GM20000 (cell line): Measurements from ENCODE around the gene DPEP2NB.

Source experiments
- DNase-seq: peaks from one replicate; pipeline ENCODE4 v3.0.0; 2012; ENCODE audit warnings: low spot score
- TF ChIP-seq, protein P1 (sequence below): IDR thresholded peaks from 2 replicates; pipeline ENCODE4 v1.5.1; 2012; ENCODE audit warnings: mild to moderate bottlenecking, control low read depth; ENCODE audit errors: extremely low read depth, missing control alignments

Gene DPEP2NB

DNA sequence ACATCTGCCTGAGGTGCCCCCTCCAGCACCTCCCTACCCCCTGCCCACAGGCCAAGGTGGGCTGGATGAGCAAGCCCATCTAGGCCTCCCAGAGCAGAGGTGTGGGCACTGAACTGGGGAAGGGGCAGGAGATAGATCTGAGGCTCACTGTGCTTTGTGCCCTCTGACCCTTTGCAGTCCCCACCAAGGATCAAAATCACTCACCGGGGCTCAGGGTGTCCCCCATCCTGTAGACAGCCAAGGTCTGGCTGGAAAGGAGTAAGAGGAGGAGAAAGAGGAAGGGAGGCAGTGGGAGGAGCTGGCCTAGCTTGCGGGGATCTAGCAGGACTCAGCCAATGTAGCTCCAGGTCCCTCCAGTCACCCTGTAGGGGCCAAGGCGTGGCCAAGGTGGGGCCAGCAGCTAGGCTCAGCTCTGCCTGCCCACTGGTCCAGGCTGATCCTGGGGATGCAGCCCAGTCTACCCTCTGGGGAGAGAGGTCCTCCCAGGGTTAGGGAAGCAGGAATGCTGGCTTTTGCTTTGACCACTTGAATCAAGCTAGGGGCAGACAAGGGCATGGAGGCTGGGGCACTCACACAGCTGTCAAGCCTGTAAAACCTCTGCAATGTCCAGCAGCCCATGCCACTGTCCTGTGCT is 49.0 kb downstream of the DPEP2NB start:
- TF ChIP-seq, protein P1, sequence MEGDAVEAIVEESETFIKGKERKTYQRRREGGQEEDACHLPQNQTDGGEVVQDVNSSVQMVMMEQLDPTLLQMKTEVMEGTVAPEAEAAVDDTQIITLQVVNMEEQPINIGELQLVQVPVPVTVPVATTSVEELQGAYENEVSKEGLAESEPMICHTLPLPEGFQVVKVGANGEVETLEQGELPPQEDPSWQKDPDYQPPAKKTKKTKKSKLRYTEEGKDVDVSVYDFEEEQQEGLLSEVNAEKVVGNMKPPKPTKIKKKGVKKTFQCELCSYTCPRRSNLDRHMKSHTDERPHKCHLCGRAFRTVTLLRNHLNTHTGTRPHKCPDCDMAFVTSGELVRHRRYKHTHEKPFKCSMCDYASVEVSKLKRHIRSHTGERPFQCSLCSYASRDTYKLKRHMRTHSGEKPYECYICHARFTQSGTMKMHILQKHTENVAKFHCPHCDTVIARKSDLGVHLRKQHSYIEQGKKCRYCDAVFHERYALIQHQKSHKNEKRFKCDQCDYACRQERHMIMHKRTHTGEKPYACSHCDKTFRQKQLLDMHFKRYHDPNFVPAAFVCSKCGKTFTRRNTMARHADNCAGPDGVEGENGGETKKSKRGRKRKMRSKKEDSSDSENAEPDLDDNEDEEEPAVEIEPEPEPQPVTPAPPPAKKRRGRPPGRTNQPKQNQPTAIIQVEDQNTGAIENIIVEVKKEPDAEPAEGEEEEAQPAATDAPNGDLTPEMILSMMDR: no peak
- DNase-seq: no peak

DNA sequence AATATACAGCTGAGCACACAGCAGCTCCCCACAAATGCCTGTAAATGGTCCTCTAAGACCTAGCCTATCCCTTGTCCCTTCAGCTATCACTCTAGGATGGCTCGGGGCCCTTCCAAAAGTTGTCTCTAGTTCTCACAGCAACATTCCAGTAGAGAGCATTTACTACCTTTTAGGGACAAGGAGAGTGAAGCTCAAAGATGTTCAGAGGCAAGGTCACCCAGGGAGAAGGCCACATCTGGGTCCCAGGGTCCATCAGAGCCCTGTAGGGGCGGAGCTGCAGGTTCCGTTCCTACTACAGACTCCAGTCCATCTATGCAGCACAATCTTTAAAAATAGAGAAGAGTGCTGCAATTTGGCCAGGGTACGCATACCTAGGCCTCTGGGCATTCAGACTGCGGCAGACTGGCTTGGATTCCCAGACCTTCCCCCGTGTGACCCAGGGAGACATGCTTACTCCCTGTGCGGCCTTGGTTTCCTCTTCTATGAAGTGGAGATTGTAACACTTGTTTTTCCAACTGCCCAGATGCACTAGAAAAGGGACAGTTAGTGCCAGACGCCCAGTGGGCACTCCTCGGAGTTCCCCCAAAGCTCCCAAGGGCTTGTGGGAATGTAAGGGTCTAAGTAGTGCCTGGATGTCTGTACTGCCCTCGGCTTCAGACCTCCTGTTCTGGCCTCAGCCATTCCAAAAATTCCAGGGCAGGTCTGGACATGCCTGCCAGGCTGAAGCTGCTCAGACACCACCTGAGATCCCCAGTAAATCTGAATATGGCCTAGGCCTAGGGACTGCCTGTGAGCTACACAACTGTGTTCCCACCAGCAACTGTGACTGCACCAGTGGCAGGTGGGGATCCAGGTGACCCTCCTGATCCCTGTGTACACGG is 49.8 kb downstream of the DPEP2NB start:
- TF ChIP-seq, protein P1: no peak

DNA sequence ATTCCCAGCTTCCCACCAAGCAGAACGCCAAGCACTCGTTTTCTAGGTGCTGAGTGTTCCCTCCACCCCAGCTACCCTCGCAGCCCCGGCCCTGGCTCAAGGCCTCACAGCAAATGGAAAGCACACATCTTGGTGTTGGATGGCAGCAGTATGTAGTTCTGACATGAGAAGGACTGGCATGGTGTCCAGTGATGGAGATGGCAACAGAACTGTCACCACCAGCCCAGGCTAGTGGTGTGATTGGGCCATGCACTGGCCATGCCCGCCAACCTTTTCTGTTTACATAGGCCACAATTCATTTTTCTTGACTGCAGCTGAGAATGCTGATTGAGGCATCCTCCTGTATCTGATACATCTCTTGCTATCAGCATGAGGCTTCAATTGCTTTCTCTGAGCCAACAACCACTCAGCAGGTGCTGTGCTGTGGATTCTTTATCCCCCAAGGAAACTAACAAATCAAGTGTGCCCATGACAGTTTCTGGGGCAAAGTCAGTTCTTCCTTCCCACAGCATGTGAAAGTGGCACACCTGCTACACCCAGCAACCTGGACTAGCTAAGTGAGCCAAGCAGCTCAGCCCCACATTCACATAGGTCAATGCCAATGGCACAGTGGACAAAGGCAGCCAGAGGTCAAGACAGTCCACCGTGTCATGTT is 51.1 kb downstream of the DPEP2NB start:
- TF ChIP-seq, protein P1: no peak
- DNase-seq: no peak

More for the DNA sequence above, 49.8 kb downstream of the DPEP2NB start:
- DNase-seq: no peak

DNA sequence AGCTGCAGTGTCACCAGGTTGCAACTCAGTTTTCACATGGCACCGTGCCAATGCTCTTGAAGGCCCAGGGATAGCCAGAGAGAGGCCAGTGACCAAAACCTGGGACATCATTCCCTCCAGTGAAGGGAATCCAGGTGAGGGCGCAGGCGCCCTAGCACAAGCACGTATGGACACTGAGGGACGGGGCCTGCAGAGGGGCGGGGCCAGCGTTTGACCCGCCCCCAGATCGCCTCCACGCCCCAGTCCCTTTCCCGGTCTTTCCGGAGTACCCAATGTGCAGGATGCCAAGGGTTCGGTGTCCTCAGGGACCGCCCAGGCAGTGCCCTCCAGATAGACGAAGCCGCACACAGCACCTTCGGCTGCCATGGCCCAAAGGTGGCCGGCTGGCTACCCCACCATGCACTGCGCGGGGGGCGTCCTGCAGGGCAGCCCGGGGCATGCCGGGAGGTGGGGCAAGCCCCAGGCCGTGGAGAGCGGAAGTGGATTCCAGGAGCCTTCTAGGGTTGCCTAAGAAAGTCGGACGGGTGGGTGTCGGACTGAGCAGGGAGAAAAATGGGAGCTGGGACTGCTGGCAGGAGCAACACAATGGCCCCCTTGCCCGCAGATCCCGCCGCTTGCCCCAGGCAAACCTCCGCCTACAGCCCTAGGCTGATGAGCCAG is 51.9 kb downstream of the DPEP2NB start:
- DNase-seq: no peak
- TF ChIP-seq, protein P1: no peak
